ENCODE results near the gene B3GLCT. TPM values are rescaled to one million over a fixed set of nuclear protein-coding genes. Genes with fewer than 3 reads are reported as not detected.
"Not testable (repeated sequence)": the region's sequence is repeated elsewhere in the genome, so short reads cannot be mapped to it uniquely, and the experiment has no call there.

B3GLCT gene
- 18.9 and 20.2 TPM in 2 replicates for total RNA-seq

DNA sequence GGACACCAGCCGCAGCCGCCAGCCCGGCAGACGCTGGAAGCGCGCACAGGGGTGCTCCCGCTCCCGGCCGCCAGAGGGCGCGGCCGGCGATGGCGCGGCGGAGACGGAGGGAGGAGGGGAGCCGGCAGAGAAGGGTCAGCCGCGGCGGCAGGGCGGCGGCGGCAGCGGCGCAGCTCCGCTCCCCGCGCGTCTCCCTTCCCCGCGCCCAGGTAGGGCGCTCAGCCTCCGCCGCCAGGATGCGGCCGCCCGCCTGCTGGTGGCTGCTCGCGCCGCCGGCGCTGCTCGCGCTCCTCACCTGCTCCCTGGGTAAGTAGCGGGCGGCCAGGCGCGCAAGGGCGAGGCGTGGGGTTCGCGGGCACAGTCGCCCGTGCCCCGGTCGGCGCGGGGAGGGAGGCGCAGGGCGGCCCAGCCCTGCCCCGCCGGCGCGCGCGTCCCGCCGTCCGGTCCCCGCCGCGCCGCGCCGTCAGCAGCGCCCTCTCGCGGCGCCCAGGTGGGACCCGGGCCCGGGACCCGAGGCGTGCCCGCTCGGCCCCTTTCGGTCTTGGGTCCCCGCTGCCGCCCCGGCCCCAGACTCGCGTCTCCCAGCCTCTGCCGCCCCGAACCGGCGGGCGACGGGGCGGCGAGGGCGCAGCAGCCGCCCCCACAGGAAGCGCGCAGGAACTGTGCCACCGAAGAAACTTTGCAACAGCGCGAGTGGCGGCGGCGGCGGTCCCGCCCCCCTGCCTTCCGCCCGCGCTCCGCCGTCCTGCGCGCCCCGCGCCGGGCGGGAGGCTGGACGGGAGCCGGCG is at the start of gene B3GLCT:
B3GLCT (plus strand) TSS at position 127 of the 788 bp plus-strand sequence; CDS start at position 237, 110 bp downstream.
- peak; percentile 32 for DNase-seq (ENCODE audit: low read depth, low spot score)

DNA sequence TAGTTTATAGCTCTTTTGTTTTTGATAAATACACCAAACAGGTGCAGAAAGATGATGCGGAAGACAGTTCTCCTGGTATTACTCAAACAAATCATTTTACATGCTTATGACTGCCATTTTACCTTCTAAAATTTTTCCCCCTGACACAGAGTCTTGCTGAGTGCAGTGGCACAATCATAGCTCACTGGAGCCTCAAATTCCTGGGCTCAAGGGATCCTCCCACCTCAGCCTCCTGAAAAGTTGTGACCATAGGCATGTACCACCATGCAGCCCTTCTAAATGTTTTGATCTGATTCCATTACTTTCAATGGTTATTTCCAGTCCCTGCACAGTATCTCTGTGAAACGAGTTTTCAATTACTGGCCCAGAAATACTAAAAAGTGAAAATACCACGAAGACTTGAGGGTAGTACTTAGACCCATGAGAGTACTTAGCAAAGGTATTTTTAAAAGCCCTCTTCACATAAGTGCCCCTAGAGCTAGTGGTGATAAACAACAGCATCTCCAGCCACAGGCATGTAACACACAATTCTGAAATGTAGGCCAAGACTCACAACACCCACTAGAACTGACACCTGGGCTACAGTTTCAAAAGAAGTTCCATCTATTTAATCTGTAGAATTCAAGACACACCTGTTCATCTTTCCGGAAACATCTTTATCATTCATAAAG is 49.3 kb upstream of the B3GLCT start:
- no peak for DNase-seq (ENCODE audit: low read depth, low spot score)

DNA sequence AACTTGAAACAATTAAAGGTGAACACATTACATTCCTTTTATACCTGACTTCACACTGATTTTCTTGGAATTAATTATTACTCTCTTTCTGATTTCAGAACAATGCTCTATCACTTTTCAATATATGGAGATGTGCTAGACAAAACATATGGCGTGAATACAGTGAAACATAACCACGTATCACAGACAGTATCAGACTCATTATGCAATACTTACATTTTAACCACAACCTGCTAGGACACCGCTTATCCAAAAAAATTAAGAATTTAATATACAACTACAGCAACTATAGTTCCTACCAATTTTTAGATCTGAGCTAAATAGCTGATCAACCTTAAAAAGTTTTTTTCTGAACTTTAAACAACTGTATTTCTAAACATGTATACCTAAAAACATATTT is 47.9 kb upstream of the B3GLCT start:
- DNase-seq (ENCODE audit: low read depth, low spot score): no peak

GRCh38 chr13:31154939-31155338 is 44.8 kb upstream of the B3GLCT start:
- no peak for DNase-seq (ENCODE audit: low read depth, low spot score)

GRCh38 chr13:31159306-31159705 is 40.5 kb upstream of the B3GLCT start:
- DNase-seq (ENCODE audit: low read depth, low spot score): no peak

- DNase-seq (ENCODE audit: low read depth, low spot score): no peak
Observed at GRCh38 chr13:31160857-31161556, 38.8 kb upstream of the B3GLCT start.

- DNase-seq (ENCODE audit: low read depth, low spot score): peak; percentile 92
Observed at GRCh38 chr13:31161557-31162150, 38.1 kb upstream of the B3GLCT start, which contains the start of gene HSPH1. HSPH1 (minus strand) TSS chr13:31161904; CDS start chr13:31161582, 322 bp downstream.

- peak; percentile 96 for DNase-seq (ENCODE audit: low read depth, low spot score)
Observed at GRCh38 chr13:31162151-31163008, 37.4 kb upstream of the B3GLCT start.

DNA sequence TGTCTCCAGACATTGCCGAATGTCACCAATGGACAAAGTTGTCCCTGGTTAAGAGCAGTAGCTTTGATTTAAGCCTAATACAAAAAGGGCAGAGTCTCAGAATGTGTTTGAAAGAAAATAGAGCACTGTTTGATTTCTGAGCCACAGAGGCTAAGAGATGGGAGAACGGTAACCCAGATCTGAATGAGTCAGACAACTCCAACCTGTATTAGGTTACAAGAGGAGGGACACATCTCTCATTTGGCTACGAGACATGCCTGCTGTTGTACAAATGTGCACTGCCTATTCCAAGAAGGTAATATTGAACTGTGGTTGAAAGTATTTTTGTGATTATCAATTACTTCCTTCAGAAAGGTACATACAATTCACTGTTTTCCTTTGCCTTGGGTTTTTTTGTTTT is 33.2 kb upstream of the B3GLCT start:
- DNase-seq (ENCODE audit: low read depth, low spot score): no peak

DNA sequence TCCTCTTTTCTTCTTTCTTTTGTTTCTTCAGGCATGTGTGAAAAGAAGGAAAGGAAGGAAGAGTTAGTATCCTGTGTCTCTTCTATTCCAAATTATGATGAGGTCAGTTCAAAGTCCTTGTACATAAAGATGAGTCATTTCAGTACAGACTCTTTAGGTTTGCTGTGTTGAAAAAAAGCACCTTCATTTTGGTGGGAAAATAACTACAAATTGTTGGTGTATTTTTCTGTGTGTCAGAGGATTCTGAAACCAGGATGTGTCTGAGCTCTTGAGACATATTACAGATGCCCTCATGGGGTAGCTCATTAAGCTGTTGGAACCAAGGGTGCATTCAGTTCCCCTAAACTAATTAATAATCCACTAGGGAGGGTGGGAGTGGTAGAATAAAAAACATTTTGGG is 32.3 kb upstream of the B3GLCT start:
- DNase-seq (ENCODE audit: low read depth, low spot score): no peak

DNA sequence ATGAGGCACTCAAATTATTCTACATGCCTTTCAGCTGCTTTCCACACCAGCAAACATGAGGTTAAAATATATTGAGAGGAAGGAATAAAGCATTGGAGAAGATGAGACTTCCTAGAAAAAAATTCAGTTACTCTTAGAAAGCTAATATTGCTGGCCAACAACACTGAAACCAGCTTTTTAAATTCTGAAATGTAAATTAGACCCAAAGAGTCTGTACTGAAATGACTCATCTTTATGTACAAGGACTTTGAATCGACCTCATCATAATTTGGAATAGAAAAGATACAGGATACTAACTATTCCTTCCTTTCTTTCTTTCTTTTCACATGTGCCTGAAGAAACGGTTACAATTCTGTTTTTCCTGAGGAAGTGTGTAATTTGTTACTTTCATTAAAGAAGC is 31.6 kb upstream of the B3GLCT start:
- DNase-seq (ENCODE audit: low read depth, low spot score): no peak

DNA sequence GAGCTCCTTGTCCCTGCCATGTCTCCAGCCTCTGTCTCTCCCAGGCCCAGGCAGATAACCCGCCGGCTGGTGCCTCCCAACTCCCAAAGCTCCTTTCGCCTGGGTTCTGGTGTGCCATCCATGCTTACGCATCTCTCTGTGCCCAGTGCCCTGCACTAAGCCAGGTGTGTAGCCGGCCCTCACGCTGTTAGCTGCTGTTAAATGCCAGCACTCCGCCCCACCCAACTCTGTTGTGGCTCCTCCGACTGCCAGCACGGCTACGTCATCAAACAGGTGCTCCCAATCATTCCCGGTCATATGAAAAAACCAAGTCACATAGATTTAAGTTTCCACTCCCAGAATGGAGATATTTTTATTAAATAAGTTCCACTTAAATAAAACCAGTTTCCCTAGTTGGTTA is 31.0 kb upstream of the B3GLCT start:
- no peak for DNase-seq (ENCODE audit: low read depth, low spot score)

DNA sequence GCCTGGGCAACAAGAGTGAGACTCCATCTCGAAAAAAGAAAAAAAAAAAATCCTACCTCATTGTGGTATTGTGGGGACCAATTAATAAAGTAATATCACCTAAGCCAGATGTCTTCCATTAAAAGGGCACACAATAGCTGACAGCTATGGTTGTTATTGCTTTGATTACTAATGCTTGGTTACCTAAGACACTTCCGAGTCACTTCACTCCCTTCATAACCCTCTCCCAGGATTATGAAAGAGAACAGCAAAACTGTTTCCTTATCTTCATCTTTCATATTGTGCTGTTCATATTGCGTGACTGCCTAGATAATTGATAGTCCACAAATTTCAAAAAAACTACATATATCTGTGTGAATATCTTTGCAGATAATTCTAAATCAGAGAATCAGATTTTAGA is 27.8 kb upstream of the B3GLCT start:
- no peak for DNase-seq (ENCODE audit: low read depth, low spot score)

- peak; percentile 51 for DNase-seq (ENCODE audit: low read depth, low spot score)
Observed at GRCh38 chr13:31172535-31172934, 27.2 kb upstream of the B3GLCT start.

DNA sequence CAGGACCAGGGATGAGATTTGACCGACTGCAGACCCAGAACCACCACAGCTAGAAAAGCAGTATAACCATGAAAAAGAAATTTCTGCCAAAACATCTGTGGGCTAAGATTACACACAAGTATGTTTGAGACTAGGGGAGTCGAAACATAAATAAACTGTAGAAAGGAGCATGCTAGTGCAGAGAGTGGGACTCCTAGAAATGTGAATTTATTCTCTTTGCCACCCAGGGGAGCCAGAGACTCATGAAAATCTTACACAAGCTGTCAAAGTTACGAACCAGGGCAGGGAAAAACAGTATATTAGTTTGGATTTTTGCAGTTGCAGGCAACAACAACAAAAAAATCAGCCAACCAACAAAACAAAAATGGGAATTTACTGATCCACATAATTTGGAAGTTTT is 25.8 kb upstream of the B3GLCT start:
- no peak for DNase-seq (ENCODE audit: low read depth, low spot score)

DNA sequence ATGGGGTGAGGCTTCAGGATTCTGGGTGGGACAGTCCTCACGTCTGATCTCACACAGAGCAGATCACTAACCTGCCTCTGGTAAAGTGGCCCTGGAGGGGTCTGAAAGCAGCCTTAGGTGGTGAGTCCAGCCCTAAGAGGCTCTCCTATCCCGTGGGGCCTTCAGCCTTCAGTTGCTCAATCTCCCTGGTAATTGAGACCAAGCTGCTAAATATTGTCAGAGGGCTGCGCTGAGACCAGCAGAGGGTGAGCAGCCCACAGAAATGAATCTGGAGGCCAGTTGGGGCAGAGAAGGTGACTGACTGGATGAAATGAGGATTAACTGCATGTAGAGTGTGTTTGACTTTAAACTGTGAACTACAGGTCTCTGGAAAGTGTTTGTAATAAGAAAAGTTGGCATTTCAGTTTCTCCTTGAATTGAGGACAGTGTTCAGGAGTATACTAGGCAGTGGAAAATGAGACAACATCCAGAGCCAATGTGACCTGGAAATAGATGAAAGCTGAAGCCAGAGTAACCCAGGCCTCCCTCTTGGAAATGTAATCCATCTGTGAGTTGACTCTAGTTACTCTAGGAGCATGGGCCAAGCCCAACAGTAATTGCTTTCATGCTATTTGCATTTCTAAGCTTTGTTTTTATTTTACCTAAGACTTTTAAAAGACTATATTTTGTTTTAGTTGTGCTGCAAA is 23.8 kb upstream of the B3GLCT start:
- DNase-seq (ENCODE audit: low read depth, low spot score): no peak

DNA sequence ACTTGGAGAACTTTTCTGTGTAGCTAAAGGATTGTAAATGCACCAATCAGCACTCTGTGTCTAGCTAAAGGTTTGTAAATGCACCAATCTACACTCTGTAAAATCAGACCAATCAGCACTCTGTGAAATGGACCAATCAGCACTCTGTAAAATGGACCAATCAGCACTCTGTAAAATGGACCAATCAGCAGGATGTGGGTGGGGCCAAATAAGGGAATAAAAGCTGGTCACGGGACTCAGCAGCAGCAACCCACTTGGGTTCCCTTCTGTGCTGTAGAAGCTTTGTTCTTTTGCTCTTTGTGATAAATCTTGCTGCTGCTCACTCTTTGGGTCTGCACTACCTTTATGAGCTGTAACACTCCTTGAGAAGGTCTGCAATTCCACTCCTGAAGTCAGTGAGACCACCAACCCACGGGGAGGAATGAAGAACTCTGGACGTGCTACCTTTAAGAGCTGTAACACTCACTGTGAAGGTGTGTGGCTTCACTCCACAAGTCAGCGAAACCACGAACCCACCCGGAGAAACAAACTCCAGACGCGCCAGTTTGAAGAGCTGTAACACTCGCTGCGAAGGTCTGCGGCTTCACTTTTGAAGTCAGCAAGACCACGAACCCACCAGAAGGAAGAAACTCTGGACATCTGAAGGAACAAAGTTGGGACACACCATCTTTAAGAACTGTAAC is 21.8 kb upstream of the B3GLCT start:
- DNase-seq (ENCODE audit: low read depth, low spot score): not testable (repeated sequence)

GRCh38 chr13:31179241-31179640 is 20.5 kb upstream of the B3GLCT start:
- no peak for DNase-seq (ENCODE audit: low read depth, low spot score)

DNA sequence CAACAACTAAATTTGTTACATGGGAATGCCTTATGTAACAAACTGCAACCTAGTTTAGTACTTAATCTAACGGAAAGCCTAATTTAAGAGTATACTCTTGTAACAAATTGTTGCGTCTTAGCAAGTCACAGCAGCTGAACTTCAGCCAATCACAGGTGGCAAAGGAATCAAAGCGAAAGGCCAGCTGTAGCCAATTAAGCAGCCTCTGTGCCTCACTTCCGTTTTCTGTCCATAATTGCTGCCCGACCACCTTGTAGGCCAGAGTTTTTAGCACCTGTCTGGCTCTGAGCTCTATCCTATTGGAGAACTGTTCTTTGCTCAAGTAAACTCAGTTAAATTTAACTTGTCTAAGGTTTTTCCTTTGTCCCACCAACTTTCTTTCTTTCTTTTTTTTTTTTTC is 20.0 kb upstream of the B3GLCT start:
- DNase-seq (ENCODE audit: low read depth, low spot score): no peak

DNA sequence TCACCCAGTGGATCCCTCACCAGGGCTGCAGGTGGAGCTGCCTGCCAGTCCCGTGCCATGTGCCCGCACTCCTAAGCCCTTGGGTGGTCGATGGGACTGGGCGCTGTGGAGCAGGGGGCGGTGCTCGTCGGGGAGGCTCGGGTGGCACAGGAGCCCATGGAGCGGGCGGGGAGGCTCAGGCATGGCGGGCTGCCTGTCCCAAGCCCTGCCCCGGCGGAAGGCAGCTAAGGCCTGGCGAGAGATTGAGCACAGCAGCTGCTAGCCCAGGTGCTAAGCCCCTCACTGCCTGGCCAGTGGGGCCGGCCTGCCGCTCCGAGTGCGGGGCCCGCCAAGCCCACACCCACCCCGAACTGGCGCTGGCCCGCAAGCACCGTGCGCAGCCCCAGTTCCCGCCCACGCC is 16.8 kb upstream of the B3GLCT start:
- DNase-seq (ENCODE audit: low read depth, low spot score): no peak

Data from pulmonary artery endothelial cell (primary cell).